CD4-positive, alpha-beta T cell treated with Interleukin-6 at 100 ng/mL for 8 hours (primary cell): ENCODE data around the gene ATF4.
A peak's percentile ranks its signal among the peaks of the same experiment; 100 is the strongest.

ENCODE experiments used
- DNase-seq: peaks from one replicate; pipeline ENCODE4 v3.0.0-alpha.2; 2020; ENCODE audit warnings: mixed read lengths, low spot score

ATF4 gene

GRCh38 chr22:39528681-39529486 is 8.5 kb downstream of the ATF4 start:
- DNase-seq, result peak; percentile 91

DNA sequence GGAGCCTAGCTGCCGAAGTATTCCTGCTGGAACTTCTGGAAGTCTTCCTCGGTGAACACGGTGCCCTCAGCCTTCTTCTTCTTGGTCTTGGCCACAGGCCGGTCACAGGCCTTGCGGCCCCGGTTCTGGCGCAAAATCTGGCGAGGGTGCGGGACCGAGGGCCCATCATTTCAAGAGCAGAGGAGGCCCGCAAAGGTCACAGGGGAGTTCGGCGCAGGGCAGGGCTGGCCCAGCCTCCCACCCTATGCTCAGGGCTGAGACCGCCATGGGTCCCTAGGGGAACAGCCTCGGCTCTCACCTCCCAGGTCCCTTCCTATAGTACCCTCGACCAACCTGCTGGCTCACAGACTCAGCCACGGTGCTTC is 9.1 kb downstream of the ATF4 start:
- no peak for DNase-seq

GRCh38 chr22:39530116-39530515 is 9.8 kb downstream of the ATF4 start:
- no peak for DNase-seq

DNA sequence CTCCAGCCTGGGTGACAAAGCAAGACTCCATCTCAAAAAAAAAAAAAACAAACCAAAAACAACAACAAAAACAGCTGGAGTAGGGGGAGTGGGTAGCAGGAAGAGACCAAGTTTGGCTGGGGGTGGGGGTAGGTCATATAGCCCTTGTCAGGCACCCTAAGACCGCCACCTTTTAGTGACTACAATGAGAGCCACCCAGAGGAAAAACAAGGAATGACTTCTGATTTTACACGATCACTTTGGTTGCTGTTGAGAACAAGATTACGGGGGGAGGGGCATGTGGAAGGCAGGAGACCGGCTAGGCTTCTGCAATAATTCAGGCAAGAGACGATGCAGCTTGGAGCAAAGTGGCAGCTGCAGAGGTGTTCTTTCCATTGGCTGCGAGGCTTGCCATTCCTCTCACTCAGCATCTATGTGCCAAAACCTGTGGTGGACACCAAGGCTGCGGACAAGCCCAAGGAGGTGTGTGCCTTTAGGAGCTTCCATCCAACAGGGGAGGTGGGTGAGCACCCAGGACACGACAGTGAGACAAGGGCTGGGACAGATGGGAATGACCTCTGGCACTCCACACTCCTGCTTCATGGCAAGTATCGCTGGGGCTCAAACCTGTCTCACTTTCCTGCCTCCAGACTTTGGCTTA is 10.4 kb downstream of the ATF4 start:
- DNase-seq, result peak; percentile 30

DNA sequence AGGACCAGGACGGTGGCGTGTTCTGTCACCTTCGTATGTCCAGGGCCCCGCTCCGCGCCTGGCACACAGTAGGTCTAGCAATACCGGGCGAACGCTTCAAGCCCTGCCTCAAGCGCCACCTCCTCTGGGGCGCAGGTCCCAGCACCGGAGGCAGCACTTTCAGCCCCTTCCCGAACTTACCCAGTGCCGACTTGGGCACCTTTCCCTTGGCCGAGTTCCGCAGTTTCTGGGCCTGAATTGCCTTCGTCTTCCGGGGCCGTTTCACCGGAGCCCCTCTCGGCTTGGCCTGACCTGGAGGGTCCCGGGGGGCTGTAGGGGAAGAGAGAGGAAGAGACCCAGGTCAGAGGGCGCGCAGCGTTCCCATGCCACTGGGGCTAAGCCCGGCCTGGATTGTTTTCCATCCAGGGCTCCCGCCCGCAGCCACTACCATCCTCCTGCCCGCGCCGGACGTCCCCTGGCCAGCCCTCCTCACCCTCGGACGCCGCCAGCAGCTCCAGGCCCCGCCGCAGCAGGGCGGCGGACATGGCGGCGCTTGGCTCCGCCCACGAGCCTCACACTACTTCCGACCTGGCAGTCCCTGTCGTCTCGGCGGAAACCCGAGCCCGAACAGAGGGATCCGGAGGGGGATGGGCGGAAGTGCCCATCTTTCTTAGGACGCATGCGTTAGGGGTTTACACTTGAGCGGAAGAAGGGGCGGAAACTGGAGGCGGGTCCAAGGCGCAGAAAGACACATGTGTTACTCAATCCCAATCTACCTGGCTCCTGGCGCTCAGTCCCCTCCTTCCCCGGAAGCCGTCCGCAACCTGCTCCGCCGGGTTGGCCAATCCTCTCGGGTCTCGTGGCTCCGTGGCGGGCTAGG is 12.1 kb downstream of the ATF4 start, which contains the start of gene RPS19BP1:
Gene RPS19BP1 (minus strand): TSS at position 534 of the 859 bp plus-strand sequence. CDS start 10 bp downstream, at position 524.
- DNase-seq, result peak; percentile 100

DNA sequence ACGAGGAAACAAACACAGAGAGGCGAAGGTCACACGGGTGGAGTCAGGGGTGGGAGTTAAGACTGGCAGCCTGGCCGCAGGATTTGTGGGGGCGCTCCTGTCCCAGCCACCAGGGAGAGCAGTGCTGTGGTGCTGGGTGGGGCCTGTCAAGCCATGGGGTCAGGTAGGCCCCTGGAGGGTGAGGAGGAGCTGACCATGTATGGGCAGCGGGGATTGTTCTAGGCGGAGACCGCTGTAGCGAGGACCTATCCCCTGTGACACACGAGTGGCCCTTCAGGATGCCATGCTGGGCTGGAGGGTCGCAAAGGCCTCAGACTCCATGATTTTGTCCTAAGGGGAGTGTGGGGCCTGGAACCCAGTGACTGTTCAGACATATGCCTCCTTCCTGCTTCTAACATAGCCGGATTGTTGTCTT is 13.7 kb downstream of the ATF4 start:
- DNase-seq, result no peak

DNA sequence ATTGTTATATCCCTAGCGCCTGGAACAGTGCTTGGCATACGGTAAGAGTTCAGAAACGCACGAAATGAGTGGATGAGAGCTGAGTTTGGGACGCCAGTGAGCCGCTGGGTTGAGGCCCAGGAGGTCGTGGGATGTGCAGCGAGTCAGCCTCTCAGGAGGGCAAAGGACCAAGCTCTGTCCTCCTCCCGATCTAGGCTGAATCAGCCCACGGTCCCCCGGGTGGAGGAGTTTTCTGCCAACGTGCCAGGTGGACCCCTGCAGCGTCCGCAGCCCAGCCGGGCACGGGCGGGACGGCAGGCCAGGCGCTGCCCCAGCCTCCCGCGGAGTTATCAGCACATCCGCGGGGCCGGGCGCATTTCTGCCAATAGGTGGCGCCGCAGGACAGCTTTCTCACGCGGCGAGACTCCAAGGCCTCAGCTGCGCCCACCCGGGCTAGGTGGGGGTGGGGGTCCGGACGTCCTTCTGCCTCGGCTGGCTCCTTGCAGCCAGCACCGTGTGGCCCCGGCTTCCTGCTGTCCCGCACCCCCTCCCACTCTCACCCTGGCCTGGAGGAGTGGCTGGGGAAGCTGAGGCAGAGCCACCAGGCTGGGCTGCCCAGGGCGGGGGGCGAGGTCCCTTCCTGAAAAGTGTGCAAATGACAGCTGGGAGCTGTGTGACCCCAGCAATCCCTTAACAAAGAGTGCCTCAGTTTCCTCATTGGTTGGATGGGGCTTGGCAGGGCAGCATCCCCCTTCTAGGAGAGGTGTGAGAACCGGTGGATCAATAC is 14.4 kb downstream of the ATF4 start:
- DNase-seq, result peak; percentile 71

DNA sequence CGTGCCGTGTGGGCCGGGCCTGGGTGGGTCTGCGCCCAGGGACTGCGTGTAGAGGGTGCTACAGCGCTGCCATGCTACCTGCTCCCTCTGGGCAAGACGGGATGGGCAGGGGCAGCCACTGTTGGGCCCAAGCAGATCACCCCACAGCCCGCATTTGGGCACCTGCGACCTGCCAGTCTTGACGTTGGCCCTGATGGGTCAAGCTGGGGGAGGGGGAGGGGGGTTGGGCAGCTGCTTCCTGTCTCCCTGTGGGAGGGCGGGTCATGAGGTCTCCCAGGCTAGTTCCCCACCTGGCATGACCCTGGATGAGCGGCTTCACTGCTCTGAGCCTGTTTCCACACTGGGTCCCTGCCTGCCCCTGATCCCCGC is 15.0 kb downstream of the ATF4 start:
- no peak for DNase-seq

DNA sequence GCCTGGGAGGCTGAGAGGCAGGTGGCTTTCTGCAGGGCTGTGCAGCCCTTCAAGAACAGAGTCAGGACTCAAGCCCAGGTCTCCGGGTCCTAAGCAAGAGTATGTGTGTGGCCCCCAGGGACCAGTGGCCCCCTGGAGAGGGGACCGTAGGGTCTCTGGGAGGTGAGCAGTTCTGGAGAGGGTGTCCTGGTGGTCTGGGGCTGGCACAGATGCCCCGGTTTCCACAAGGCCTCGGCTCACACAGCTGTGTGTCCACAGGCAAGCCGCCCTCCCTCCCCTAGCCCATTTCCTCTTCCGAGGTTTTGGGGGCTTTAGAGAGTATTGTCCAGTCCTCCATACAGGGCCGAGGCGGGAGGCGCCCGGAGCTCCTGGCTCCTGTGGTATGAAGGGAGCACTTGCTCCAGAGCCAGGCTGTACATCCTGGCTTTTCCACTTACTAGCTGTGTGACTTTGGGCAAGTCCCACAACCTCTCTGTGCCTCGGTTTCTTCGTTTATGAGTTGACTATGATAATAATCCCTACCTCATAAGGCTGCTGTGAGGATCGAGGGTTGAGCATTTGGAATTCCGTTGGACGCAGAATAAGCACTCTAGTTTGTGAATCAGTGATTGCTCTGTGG is 15.6 kb downstream of the ATF4 start:
- no peak for DNase-seq

GRCh38 chr22:39536711-39537110 is 16.3 kb downstream of the ATF4 start:
- DNase-seq, result no peak

DNA sequence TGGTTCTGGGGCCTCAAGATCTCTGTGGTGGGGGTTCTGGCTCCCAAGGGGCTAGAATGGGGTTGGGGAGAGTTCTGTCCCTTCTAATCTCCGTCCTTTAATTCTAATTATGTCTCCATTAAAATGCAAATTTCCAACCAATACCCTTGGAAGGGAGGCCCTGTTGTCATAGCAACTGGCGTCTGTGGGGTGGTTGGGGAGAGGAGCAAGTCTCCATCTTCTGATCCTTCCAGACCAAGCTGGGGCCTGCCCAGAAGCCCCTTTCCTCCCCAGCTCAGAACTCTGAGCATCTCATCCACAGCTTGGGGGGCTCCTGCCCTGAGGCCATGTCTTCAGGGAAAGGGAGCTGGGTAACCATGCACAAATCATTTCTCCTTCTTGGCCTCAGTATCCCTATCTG is 17.6 kb downstream of the ATF4 start:
- no peak for DNase-seq

- no peak for DNase-seq
Measured at GRCh38 chr22:39543095-39543494, 22.7 kb downstream of the ATF4 start.

DNA sequence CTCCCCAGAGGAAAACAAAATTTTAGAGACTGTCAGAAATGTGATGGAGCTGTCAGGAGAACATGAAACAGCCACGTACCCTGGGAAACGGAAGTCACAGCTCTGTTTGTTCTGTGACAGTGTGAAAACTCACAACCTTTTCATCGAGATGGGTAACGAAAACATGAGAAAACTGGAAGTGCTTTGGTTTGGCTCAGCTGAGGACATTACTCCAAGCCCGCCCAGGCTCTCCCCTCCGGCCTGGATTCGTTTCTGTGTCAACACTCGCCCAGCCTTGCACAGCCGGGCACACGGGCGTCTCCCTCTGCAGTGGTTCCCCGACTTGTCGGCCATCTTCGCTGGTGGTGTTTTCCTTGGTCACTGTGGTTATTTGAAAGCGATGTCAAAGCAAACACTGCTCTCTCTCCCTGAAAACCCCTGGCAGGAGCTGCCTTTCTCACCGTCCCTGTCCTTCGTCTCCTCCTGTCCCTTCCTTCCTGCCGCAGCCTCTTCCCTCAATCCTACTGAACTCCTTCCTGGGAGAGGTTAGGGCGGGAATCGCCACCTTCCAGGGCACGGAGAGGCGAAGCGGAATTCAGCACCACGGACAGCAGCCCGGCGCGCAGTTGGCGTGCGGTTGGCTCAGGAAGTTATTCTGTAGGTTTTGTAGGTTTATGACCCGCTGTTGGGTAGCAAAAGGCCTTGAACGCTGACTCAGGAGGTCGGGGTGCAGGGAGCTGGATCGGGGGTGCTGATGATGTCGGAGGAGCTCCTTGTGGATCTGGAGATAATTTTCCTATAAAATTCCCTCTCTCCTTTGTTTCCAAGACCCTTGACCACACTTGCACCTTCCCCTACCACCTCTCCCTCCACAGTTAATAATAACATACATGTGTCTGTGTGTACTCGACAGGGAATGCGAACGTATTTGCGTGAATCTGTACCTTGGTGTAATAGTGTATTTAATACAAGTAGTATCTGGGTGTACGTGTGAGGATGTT is 25.3 kb downstream of the ATF4 start:
- DNase-seq, result peak; percentile 53

- DNase-seq, result no peak
Measured at GRCh38 chr22:39546889-39547586, 26.7 kb downstream of the ATF4 start.

DNA sequence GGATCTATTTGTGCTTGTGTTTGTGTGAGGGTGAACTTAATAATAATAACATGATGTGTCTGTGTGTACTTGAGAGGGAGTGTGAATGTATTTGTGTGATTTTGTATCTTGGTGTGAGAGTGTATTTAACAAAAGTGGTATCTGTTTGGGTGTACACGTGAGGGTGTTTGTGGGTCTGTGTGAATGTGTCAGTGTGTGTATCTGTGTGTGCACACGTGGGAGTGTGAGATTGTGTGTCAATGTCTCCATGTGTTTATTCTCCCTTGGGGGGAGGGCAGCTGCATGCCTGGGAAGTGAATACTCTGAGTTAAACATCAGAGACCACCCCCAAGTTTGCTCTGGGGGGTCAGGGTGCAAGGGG is 27.2 kb downstream of the ATF4 start:
- DNase-seq, result no peak

- DNase-seq, result no peak
Measured at GRCh38 chr22:39553429-39553828, 33.1 kb downstream of the ATF4 start.

- no peak for DNase-seq
Measured at GRCh38 chr22:39554151-39554550, 33.8 kb downstream of the ATF4 start.

GRCh38 chr22:39556970-39557841 is 36.8 kb downstream of the ATF4 start:
- peak; percentile 44 for DNase-seq

DNA sequence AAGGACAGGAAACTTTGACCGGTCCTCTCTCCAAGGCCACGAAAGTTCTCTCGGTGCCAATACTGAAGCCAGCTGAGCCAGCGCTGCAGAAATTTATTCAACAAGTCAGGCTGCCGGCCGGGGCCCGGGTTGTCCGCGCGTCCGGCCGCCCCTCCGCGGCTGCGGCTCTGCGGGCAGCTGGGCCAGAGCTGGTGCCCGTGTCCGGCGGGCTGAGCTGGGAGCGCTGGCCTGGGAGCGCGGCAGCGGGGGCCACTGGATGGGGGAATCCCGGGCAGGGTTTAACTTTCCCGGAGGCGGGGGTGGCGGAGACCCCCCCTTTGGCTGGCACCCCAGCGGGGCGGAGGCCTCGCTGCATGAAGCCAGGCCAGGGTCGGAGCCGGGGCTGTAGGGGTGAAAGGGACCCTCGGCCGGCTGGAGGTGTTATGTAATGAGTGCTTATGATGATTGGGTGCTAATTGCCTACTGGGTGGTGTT is 37.9 kb downstream of the ATF4 start:
- no peak for DNase-seq
